ENCODE results near the gene CLEC2B.

- no peak for TF ChIP-seq CTCF (conservative IDR thresholded peaks at IDR 0.05; ENCODE audit: low read depth, low read length)
- no peak for TF ChIP-seq EZH2 (IDR thresholded peaks at IDR 0.05; ENCODE audit: borderline replicate concordance, low read depth, low read length, poor library complexity, severe bottlenecking)
Measured at GRCh38 chr12:9806714-9807113, 62.4 kb downstream of the CLEC2B start.
